ENCODE results near the gene BIK.
"Not testable (repeated sequence)": the region's sequence is repeated elsewhere in the genome, so short reads cannot be mapped to it uniquely, and the experiment has no call there.

Gene BIK

DNA sequence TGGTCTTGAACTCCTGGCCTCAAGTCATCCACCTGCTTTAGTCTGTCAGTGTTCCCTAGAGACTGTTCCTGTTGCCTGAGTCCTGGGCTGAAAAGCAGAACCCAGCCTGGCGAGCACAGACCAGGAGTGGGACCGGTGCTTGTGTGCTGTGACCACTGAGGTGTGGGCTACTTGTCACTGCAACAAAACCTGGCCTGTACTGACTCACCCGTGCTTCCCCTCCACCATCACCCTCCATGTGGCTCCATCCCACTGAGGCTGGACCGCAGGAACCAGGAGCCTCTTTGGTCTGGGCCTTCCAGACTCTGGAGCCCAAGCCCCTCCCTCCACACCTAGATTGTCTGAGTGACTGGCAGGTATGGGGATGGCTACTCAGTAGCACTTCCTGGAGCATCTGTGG lies 24.0 kb downstream of the BIK start:
- Mint-ChIP-seq H3K4me1 (ENCODE audit: low read depth in 2 of 2) (peaks cover 0 to 3% of the 10 kb centered on the region in 2 donors), H3K4me3 (no peak overlapping the region), H3K9me3 (no peaks in the 10 kb centered on the region), H3K27me3 (no peaks in the 10 kb centered on the region), H3K36me3 (ENCODE audit: insufficient read depth) (peaks cover 19% of the 10 kb centered on the region), H3K27ac (no peak overlapping the region)
- DNase-seq (no peak), ATAC-seq (replicated peaks) (no peak)

DNA sequence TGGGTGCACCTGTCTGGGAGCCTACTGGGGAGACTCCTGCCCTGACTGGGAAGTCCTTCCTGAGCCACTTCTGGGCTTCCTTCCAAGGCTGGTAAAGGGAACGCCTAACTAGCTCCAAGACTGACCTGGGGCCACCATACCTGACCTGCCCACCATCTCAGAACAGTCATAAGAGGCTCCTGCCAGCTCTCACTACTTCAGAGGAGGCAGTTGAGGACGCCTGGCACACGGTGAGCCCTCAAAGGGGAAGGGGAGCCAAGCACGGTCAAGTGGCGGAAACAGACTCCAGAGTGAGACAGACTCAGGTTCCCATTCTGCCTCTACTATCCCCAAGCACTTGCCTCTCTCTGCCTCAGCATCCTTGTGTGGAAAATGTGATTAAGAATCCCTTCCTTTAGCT lies 25.0 kb downstream of the BIK start:
- H3K36me3 Mint-ChIP-seq (ENCODE audit: insufficient read depth), result peaks cover 22% of the 10 kb centered on the region
- no peaks in the 10 kb centered on the region for H3K9me3 Mint-ChIP-seq
- H3K4me3 Mint-ChIP-seq, result no peak overlapping the region
- H3K4me1 Mint-ChIP-seq (ENCODE audit: low read depth in 2 of 2), result peaks cover 3 to 4% of the 10 kb centered on the region in 2 donors
- ATAC-seq (replicated peaks), result no peak
- H3K27ac Mint-ChIP-seq, result no peak overlapping the region
- H3K27me3 Mint-ChIP-seq, result no peaks in the 10 kb centered on the region
- DNase-seq, result no peak

DNA sequence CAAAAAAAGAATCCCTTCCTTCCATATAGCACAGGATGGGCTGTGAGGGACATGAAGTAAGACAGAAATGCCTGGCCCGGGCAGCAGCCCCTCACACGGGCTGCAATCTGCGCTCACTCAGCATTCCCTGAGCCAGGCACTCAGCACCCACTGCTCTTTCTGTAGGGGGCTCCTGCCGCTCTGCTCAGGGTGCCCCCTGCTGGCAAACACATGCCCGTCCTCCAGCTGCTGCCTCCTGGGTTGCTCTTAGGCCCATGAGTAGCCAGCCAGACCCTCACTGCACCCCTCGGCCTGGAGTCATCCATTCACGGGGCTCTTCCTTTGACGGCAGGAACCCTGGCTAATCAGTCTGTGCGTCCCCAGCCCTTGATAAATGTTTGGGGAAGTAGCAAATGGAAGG lies 25.7 kb downstream of the BIK start:
- H3K9me3 Mint-ChIP-seq, result no peaks in the 10 kb centered on the region
- no peaks in the 10 kb centered on the region for H3K27me3 Mint-ChIP-seq
- DNase-seq, result peak; percentile 17 to 39 (median 31)
- peak; percentile 63 for ATAC-seq (replicated peaks)
- no peak overlapping the region for H3K4me3 Mint-ChIP-seq
- peaks cover 3 to 8% of the 10 kb centered on the region in 2 donors for H3K4me1 Mint-ChIP-seq (ENCODE audit: low read depth in 2 of 2)
- H3K36me3 Mint-ChIP-seq (ENCODE audit: insufficient read depth), result peaks cover 21% of the 10 kb centered on the region
- H3K27ac Mint-ChIP-seq, result no peak overlapping the region

DNA sequence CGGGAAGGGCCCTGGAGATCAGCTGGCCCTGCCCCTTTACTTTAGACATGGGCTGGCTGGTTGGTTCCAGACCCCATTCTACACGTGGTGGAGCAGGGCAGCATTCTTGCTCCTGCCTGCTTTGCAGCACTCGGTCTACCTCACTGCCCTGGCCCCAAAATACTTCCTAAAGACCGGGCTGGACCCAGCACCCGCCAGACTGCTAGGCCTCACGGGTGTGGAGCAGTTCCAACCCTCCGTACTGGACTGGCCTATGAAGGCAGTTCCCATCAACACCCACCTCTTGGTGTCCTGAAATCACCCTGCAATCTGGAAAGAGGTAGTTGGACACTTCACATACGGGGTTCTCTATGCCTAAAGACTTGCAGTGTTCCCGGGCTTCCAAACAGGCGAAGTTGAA lies 26.3 kb downstream of the BIK start:
- no peak for ATAC-seq (replicated peaks)
- Mint-ChIP-seq H3K9me3 (no peaks in the 10 kb centered on the region), H3K27ac (no peak overlapping the region), H3K36me3 (ENCODE audit: insufficient read depth) (peaks cover 21% of the 10 kb centered on the region), H3K4me3 (no peak overlapping the region), H3K27me3 (no peaks in the 10 kb centered on the region), H3K4me1 (ENCODE audit: low read depth in 2 of 2) (peaks cover 3 to 9% of the 10 kb centered on the region in 2 donors)
- no peak for DNase-seq

DNA sequence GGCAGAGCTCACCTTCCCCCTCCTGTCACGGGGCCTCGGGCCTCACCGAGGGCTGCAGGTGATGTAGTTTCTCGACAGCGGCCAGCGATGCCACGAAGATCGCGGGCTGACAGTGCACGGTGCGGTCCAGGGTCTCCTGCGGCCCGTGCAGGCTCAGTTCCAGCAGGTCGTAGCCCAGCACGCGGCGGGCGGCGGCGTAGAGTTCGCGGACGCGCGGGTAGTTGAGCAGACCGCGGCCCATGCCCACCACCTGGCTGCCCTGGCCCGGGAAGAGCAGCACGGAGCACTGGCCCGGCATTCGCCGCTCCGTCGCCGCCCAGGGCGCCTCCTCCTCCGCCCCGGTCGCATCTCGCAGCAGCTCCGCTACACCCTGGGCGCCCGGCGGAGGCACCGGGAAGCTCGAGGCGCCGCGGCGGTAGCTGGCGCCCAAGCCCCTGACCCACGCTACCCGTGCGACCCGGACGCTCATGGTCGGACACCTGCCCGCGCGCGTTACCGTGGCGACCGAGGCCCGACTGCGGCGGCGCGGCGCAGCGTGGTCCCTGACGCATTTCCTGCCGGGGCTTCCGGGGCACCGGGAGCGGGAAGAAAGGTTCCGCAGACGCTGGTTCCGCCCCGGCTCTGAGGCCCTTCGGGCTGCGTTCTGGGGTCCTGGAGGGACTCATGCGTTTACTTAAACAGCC lies 32.5 kb downstream of the BIK start, which contains the start of gene MCAT:
MCAT (minus strand) TSS at position 519 of the 683 bp plus-strand sequence; CDS start at position 469, 50 bp downstream.
- no peaks in the 10 kb centered on the region for H3K27me3 Mint-ChIP-seq
- ATAC-seq (replicated peaks), result peak; percentile 83
- peaks cover 7 to 20% of the 10 kb centered on the region in 2 donors for H3K4me1 Mint-ChIP-seq (ENCODE audit: low read depth in 2 of 2)
- peaks cover 19% of the 10 kb centered on the region for H3K36me3 Mint-ChIP-seq (ENCODE audit: insufficient read depth)
- no peaks in the 10 kb centered on the region for H3K9me3 Mint-ChIP-seq
- peak within 1 kb of the TSS; percentile 92 to 94 for H3K27ac Mint-ChIP-seq
- peak; percentile 64 to 69 (median 69) for DNase-seq
- peak within 1 kb of the TSS; percentile 87 to 90 for H3K4me3 Mint-ChIP-seq

DNA sequence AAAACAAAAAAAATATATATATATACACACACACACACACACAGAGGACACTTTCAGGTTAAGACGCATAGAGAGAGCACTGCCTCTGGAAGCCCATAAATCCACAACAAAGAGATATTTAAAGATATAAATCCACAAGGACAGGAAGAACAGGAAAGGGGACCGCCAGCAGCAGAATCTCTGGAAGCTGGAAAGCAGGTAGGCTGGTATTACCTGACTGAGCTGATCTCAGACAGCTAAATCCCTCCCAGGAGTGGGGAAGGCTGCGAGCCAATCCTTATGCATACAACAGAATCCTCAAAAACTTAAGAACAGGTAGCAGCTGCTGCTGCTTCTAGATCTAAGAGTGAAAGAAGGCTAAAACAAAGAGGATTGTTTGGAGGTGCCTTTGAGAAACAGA lies 34.4 kb downstream of the BIK start:
- Mint-ChIP-seq H3K27ac (no peak overlapping the region), H3K4me1 (ENCODE audit: low read depth in 2 of 2) (peaks cover 7 to 20% of the 10 kb centered on the region in 2 donors), H3K4me3 (no peak overlapping the region)

DNA sequence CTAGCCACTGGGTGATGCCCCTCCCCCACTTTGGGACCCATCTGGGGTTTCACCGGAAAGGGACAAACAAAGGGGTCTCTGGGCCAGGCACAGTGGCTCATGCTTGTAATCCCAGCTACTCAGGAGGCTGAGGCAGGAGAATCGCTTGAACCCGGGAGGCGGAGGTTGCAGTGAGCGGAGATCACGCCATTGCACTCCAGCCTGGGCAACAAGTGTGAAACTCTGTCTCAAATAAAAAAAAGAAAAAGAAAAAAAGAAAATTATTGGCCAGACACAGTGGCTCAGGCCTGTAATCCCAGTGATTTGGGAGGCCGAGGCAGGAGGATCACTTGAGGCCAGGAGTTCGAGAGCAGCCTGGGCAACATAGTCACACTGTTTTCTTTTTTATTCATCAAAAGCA lies 34.8 kb downstream of the BIK start:
- not testable (repeated sequence) for H3K4me3 Mint-ChIP-seq; DNase-seq; H3K27ac Mint-ChIP-seq; H3K27me3 Mint-ChIP-seq; H3K9me3 Mint-ChIP-seq; ATAC-seq (replicated peaks)
- H3K4me1 Mint-ChIP-seq (ENCODE audit: low read depth in 2 of 2), result peaks cover 5 to 19% of the 10 kb centered on the region in 2 donors
- peaks cover 21% of the 10 kb centered on the region for H3K36me3 Mint-ChIP-seq (ENCODE audit: insufficient read depth)

More for the DNA sequence above, 34.4 kb downstream of the BIK start:
- DNase-seq, result no peak
- ATAC-seq (replicated peaks), result no peak
- H3K36me3 Mint-ChIP-seq (ENCODE audit: insufficient read depth), result peaks cover 20% of the 10 kb centered on the region
- no peaks in the 10 kb centered on the region for H3K27me3 Mint-ChIP-seq
- H3K9me3 Mint-ChIP-seq, result no peaks in the 10 kb centered on the region

DNA sequence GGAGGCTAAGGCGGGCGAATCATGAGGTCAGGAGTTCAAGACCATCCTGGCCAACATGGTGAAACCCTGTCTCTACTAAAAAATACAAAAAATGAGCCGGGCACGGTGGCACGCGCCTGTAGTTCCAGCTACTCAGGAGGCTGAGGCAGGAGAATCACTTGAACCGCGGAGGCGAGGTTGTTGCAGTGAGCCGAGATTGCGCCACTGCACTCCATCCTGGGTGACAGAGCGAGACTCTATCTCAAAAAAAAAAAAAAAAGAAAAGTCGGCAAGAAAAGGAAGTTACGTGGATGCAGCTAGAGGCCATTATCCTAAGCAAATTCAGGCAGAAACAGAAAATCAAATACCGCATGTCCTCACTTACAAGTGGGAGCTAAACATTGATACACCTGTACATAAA lies 35.8 kb downstream of the BIK start:
- H3K9me3 Mint-ChIP-seq; H3K4me3 Mint-ChIP-seq; H3K27ac Mint-ChIP-seq; ATAC-seq (replicated peaks); H3K27me3 Mint-ChIP-seq; DNase-seq: not testable (repeated sequence)
- Mint-ChIP-seq H3K4me1 (ENCODE audit: low read depth in 2 of 2) (peaks cover 15 to 22% of the 10 kb centered on the region in 2 donors), H3K36me3 (ENCODE audit: insufficient read depth) (peaks cover 26% of the 10 kb centered on the region)

DNA sequence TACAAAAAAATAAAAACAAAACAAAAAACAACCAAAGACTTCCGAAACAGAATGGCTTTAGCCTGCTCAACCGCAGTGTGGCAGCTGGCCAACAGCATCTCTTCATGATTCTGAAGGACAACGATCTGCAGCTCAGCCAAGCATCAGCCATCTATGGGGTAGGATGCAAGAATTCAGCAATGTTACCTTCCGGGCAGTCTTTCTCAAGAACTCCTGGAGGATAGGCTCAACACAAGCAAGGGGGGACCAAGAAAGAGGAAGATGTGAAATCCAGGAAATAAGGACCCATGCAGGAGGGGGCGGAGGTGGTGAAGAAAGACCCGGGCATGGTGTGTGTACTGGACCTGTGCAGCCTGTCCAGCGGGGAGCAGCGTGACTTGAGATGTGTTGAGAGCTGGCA lies 37.3 kb downstream of the BIK start:
- DNase-seq, result no peak
- no peak overlapping the region for H3K4me3 Mint-ChIP-seq
- H3K27ac Mint-ChIP-seq, result no peak overlapping the region
- H3K4me1 Mint-ChIP-seq (ENCODE audit: low read depth in 2 of 2), result peaks cover 18% of the 10 kb centered on the region in 2 donors
- no peaks in the 10 kb centered on the region for H3K9me3 Mint-ChIP-seq
- H3K27me3 Mint-ChIP-seq, result no peaks in the 10 kb centered on the region
- no peak for ATAC-seq (replicated peaks)
- H3K36me3 Mint-ChIP-seq (ENCODE audit: insufficient read depth), result peaks cover 22% of the 10 kb centered on the region

DNA sequence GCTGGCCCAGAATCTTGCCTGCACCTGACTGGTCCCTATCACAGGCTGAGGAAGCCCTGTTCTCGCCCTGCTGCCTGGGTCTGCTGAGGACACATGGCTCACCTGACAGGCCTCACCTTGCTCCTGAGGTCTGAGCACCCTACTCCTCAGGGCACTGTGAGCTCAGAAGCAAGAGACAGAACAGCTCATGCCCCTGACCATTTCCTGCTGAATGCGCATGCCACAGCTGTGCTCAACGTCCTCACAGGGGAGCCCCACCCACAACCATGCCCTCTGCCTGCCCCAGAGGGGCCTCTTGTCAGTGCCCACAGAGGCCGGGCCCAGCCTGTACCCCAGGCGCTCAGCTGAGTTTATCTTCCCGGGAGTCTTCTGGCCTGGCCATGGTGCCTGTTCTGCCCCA lies 38.0 kb downstream of the BIK start:
- Mint-ChIP-seq H3K4me1 (ENCODE audit: low read depth in 2 of 2) (peaks cover 18 to 21% of the 10 kb centered on the region in 2 donors), H3K9me3 (no peaks in the 10 kb centered on the region), H3K4me3 (no peak overlapping the region), H3K27me3 (no peaks in the 10 kb centered on the region), H3K27ac (no peak overlapping the region), H3K36me3 (ENCODE audit: insufficient read depth) (peaks cover 16% of the 10 kb centered on the region)
- DNase-seq, result no peak
- no peak for ATAC-seq (replicated peaks)

DNA sequence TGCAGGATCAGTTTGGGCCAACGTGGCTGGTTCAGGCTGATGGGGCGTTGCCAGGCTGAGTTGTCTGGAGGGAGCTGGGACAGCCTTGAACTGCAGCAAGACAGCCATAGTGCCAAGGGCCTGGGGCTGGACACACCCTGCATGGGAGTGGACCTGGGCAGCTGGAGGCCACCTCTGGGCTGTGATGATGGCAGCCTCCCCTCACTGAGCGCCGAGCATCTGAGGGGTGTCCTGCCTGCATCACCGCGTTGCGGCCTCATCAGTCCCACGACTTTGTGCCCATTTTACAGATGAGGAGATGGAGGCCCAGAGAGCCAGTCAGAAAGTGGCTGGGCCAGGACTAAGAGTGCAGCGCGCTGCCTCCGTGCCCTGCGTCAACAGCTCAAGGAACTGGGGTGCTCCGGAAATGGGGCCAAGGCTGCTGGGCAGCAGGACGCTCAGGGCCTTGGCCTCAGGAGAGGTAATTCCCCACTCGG lies 40.2 kb downstream of the BIK start:
- peaks cover 20% of the 10 kb centered on the region for H3K36me3 Mint-ChIP-seq (ENCODE audit: insufficient read depth)
- ATAC-seq (replicated peaks), result no peak
- H3K27ac Mint-ChIP-seq, result peak overlapping the region; percentile 94

DNA sequence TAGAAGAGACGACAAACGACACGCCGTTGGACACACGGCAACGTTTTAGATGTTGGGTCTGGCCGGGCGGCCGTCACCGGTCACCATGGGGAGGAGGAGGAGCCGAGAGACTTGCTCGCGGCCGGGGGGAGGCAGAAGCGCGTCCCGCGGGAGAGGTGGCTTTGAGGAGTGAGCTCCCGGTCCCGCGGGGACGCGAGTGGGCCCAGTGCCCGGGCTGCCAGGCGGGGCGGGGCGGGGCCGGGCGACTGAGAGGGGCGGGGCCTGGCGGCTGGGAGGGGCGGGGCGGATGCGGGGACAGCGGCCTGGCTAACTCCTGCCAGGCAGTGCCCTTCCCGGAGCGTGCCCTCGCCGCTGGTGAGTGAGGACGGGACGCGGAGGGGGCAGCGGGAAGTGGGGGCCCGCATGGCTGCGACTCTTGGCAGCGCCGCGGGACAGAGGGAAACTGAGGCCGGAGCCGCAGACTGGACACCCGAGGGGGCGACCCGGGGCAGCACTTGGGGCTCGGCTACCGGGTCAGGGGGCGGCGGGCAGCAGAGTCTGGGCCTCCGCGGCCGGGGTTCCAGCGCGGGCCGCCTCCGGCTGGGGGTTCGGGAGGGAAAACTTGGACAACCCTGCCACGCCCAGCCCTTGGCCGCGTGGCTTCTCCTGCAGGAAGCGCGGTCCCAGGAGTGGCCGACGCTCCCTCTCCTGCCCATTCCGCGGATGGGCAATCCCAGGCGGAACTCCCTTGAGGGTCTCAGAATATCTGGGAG lies 40.9 kb downstream of the BIK start, which contains the start of gene TSPO:
TSPO (plus strand) TSS at position 309 of the 752 bp plus-strand sequence. CDS start 7,680 bp downstream, outside the sequence.
- Mint-ChIP-seq H3K27me3 (no peaks in the 10 kb centered on the region), H3K4me1 (ENCODE audit: low read depth in 2 of 2) (peaks cover 15 to 25% of the 10 kb centered on the region in 2 donors), H3K36me3 (ENCODE audit: insufficient read depth) (peaks cover 20% of the 10 kb centered on the region), H3K27ac (peak within 1 kb of the TSS; percentile 94), H3K4me3 (peak within 1 kb of the TSS; percentile 97), H3K9me3 (no peaks in the 10 kb centered on the region)
- DNase-seq (peak; percentile 39 to 47 (median 41)), ATAC-seq (replicated peaks) (peak; percentile 65)

More for the DNA sequence above, 40.2 kb downstream of the BIK start:
- peaks cover 15 to 25% of the 10 kb centered on the region in 2 donors for H3K4me1 Mint-ChIP-seq (ENCODE audit: low read depth in 2 of 2)
- peak overlapping the region; percentile 97 for H3K4me3 Mint-ChIP-seq
- H3K9me3 Mint-ChIP-seq, result no peaks in the 10 kb centered on the region
- H3K27me3 Mint-ChIP-seq, result no peaks in the 10 kb centered on the region
- DNase-seq, result no peak

DNA sequence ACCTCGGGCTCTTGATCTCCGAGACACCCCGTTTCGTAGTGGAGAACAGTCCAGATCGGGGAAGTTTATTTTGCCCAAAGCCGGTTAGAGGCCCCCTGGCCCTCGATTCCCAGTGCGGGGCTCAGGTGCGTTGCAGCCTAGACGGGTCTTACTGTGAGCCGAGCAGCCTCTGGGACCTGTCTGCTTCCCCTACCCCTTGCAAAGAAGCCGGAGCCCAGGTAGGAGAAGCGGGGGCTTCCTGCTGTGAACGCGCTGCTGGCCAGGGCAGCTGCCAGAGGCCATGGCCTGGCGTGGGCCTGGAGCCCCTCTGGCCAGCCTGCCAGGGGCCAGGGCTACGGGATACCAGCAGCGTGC lies 41.4 kb downstream of the BIK start:
- Mint-ChIP-seq H3K27ac (peak overlapping the region; percentile 94), H3K36me3 (ENCODE audit: insufficient read depth) (peaks cover 20% of the 10 kb centered on the region), H3K27me3 (no peaks in the 10 kb centered on the region), H3K4me1 (ENCODE audit: low read depth in 2 of 2) (peaks cover 17 to 25% of the 10 kb centered on the region in 2 donors), H3K9me3 (no peaks in the 10 kb centered on the region), H3K4me3 (peak overlapping the region; percentile 97)
- peak; percentile 44 for ATAC-seq (replicated peaks)
- peak in 1 of 3 experiments; percentile 32 for DNase-seq
